WTC11 (cell line): Measurements from ENCODE around the gene ATP2A1.

Source experiments
- CTCF ChIP-seq: fragments of 200-600 bp; IDR thresholded peaks from 2 replicates; pipeline ENCODE4 v1.8.0; 2022; ENCODE audit warnings: antibody characterized with exemption
- HMGXB4 ChIP-seq: sonication (generic); formaldehyde crosslinking; IDR thresholded peaks from 2 replicates; pipeline ENCODE4 v1.8.1; 2023; ENCODE audit warnings: mild to moderate bottlenecking, moderate library complexity, missing genetic modification reagents
- NR3C1 ChIP-seq: sonication (generic); formaldehyde crosslinking; conservative IDR thresholded peaks from 2 replicates; pipeline ENCODE4 v1.8.1; 2023; ENCODE audit warnings: low read depth, mild to moderate bottlenecking, missing genetic modification reagents
- SMAD3 ChIP-seq: sonication (generic); formaldehyde crosslinking; IDR thresholded peaks from 2 replicates; pipeline ENCODE4 v1.8.0; 2022; ENCODE audit warnings: missing genetic modification reagents, mild to moderate bottlenecking, borderline replicate concordance
- USF2 ChIP-seq: sonication (generic); formaldehyde crosslinking; IDR thresholded peaks from 2 replicates; pipeline ENCODE4 v1.8.1; 2023; ENCODE audit warnings: mild to moderate bottlenecking, missing genetic modification reagents, moderate library complexity

GRCh38 chr16:28883221-28883996, 5.1 kb downstream of the ATP2A1 start:
- TF ChIP-seq HMGXB4 (CRISPR knock-in tag) (no peak), CTCF (no peak), SMAD3 (CRISPR knock-in tag) (no peak), USF2 (CRISPR knock-in tag) (no peak), NR3C1 (CRISPR knock-in tag) (no peak)
